NCI-H510A treated with DMSO at 0.1 percent for 48 hours (cell line): ENCODE measurements around the gene QRFP.
"Not testable (repeated sequence)": the region's sequence is repeated elsewhere in the genome, so short reads cannot be mapped to it uniquely, and the experiment has no call there.

Experiments used
- DNase-seq: peaks from one replicate; lab custom pipeline; 2025; lab: John Stamatoyannopoulos, UW

Gene QRFP

DNA sequence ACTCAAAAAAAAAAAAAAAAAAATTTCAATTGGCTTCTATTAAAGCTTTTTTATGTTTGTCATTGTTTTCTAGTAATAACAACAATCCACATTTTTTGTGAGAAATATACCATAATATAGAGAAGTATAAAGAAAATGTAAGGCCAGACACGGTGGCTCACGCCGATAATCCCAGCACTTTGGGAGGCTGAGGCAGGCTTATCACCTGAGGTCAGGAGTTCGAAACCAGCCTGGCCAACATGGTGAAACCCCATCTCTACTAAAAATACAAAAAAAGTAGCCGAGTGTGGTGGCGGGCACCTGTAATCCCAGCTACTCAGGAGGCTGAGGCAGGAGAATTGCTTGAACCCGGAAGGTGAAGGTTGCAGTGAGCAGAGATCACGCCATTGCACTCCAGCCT is 48.1 kb downstream of the QRFP start:
- not testable (repeated sequence) for DNase-seq

DNA sequence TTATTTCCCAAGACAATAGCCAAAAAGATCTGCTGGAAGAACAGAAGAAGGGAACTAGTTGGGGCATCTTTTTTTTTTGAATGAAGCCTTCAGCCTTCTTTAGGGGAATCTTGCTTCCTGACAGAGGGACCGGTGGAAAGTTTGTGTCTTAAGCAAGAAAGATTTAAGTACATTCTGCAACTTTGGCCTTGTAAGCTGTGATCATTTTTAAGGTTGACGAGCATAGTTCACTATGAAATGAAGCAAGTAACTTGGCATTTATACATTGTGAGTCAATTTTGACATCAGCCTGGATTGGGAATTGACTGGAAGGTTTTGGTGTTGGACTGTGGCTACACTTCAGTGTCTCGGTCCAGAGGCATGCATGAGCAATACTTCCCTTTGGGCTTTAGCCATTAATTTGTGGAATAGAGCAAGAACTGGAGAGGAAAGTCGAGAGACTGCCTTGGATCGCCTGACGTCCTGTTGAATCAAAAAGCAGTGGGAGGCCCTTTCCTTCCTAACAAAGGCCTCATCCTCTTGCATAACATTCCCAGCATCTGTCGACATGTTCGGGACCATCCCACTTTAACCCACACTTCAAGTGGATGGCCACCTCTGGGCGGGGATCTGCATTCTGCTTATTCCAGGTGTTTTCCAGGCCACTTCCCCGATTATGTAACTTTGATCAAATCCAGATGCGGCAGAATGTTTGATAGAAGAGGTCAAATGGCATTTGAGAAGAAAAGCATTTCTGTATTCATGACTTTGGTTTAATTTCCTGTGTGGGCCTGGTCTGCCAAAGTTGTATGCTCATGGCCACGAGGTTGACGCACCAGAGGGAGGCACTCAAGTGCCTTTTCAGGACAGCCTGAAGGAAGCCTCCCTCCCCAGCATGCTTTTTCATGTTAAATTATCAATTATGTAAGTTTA is 49.0 kb downstream of the QRFP start:
- DNase-seq: no peak

- no peak for DNase-seq
Measured at GRCh38 chr9:130846487-130847305, 49.9 kb downstream of the QRFP start.

DNA sequence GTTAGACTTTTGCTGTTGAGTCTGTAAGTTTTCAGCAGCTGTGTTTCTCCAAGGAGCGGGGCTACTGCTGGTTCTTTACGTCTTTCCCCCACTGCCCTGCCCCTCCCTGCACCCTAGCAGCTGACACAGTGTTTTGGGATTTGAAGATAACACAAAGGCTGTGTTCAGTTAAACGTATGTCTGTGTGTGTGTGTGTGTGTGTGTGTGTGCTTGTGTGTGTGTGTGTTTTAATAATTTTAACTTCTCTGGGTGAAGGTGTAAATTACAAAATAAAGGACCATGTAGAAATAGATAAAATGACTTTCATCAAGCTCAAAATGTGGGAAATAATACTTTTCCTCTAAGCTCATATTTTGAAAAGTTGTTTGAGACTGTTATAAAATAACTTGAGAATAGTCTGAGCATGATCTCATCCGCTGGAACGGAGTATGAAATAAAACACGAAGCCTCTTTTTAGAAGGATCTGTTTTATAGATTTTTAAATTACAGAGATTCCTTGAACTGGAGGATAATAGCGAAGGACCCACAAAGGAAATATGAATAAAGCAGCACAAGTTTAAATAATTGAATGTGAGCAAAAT is 50.6 kb downstream of the QRFP start:
- no peak for DNase-seq

DNA sequence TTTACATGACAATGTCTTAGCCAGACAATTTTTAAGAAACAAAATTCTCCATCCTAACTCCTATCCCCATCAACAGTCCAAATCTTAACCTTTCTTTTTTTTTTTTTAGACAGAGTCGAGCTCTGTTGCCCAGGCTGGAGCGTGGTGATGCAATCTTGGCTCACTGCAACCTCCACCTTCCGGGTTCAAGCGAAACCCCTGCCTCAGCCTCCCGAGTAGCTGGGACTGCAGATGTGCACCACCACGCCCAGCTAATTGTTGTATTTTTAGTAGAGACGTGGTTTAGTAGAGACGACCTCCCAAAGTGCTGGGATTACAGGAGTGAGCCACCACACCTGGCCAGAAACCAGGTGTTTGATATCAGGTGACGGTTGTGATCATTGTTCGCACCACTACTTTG is 51.4 kb downstream of the QRFP start:
- peak; percentile 43 for DNase-seq

GRCh38 chr9:130844044-130844451 is 52.6 kb downstream of the QRFP start:
- DNase-seq: no peak

DNA sequence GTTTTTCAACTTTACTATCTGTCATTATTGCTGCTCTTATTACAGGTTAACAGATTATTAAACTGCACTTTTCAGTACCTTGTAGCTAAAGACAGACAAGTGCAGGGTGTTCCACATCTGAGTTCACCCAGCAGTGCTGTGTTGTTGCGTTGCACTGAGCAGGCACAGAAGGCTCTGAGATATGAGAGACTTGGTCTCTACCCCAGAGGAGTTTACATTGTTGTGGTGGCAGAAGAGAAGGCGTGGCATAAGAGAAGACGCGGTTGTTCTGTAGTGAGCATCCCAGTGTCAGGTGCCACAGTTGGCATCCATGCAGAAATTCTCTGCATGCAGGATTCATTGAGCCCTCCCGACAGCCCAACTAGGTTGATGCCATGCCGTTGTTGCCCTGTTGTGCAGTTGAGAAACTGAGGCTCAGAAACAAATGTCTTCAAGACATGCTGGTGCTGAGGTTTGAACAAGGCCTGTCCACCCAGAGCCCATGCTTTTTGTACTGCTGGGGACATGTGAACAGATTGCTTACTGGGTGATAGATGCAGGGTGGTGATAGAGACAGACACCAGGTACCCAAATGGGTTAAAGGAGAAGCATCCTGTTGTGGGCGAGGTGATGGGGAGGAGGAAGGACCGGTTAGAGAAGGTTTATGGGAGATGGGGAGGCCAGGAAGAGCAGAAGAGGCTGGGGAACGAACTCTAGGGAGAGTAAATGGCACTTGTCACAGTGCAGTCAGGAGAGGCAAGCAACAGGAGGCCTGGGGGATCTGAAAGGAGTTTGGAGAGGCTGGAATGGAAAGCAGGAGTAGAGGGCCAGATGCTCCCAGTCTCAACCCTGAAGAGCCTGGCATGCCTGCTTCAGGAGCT is 53.3 kb downstream of the QRFP start:
- DNase-seq: peak; percentile 30
